Transverse colon (tissue), 4 donors: ENCODE measurements around the gene TPGS1. TPM values are rescaled to one million over a fixed set of nuclear protein-coding genes. Genes with fewer than 3 reads are reported as not detected.

Source experiments
- DNase-seq: peaks from one replicate; pipeline ENCODE4 v3.0.0-alpha.2; 2019
- H3K27ac ChIP-seq, 4 donors: fragments of 200-600 bp; sonication (generic); 2 replicates each; pipeline ENCODE4 v1.5.1; 2016 to 2018; ENCODE audit warnings: inconsistent platforms in 4 of 4
- H3K27me3 ChIP-seq: fragments of 200-600 bp; sonication (generic); 2 replicates; pipeline ENCODE4 v1.5.1; 2017; ENCODE audit warnings: inconsistent platforms
- H3K36me3 ChIP-seq, 4 donors: fragments of 200-600 bp; sonication (generic); 2 replicates each; pipeline ENCODE4 v1.5.1; 2017 to 2019; ENCODE audit warnings: inconsistent platforms in 4 of 4
- H3K4me1 ChIP-seq, 4 donors: fragments of 200-600 bp; sonication (generic); 2 replicates each; pipeline ENCODE4 v1.5.1; 2017 to 2020; ENCODE audit warnings: inconsistent platforms in 4 of 4
- H3K4me3 ChIP-seq, 4 donors: fragments of 200-600 bp; sonication (generic); 1 replicate in 1 of 4; 2 replicates in 3 of 4; pipeline versions ENCODE4 v1.5.1 to v1.6.1; 2017 to 2019; ENCODE audit warnings: inconsistent platforms in 4 of 4
- H3K9me3 ChIP-seq, 2 donors: fragments of 200-600 bp; sonication (generic); 2 replicates each; pipeline ENCODE4 v1.5.1; 2017 to 2019; ENCODE audit warnings: inconsistent platforms in 2 of 2
- CTCF ChIP-seq, 5 experiments: fragments of 200-600 bp in 3 of 5; fragments of 450-650 bp in 2 of 5; sonication (generic) in 3 of 5; IDR thresholded peaks; 1 replicate in 2 of 5; 2 replicates in 3 of 5; pipeline ENCODE4 v1.5.1; 2016 to 2017; ENCODE audit warnings: antibody characterized with exemption in 5 of 5, inconsistent platforms in 3 of 5, mild to moderate bottlenecking in 2 of 5, moderate library complexity in 1 of 5
- EP300 ChIP-seq: sonication (generic); formaldehyde crosslinking; IDR thresholded peaks from one replicate; pipeline ENCODE4 v1.6.1; 2017; ENCODE audit warnings: antibody characterized with exemption, low read depth
- POLR2A ChIP-seq: fragments of 450-650 bp; IDR thresholded peaks from one replicate; pipeline ENCODE4 v1.6.1; 2016; ENCODE audit warnings: antibody characterized with exemption, mild to moderate bottlenecking, moderate library complexity
- POLR2AphosphoS5 ChIP-seq, 3 donors: sonication (generic); formaldehyde crosslinking; IDR thresholded peaks; one replicate each; pipeline ENCODE4 v1.6.1; 2016; ENCODE audit warnings: antibody characterized with exemption in 3 of 3
- WGBS, 2 donors: methylation state at CpG; one replicate each; pipeline ENCODE4 v1.1.5; 2018; ENCODE audit warnings: low coverage in 1 of 2; 5-methylcytosine and 5-hydroxymethylcytosine counted together
- in situ Hi-C, 4 donors: fragments of 200-750 bp; cut with MboI; loops; one replicate each; pipeline versions ENCODE4 v1.15.0 to v1.15.1; 2017; ENCODE audit warnings: low sequenced_read_pairs in 3 of 4, low pct_ligation_motif_present in 1 of 4, low pct_unique_long_range_greater_than_20kb in 1 of 4
- intact Hi-C: fragments of 100-400 bp; cut with DNase I; formaldehyde crosslinking; loops from one replicate; pipeline ENCODE4 v1.15.1; 2023; ENCODE audit warnings: low total_unique reads
- total RNA-seq, 4 donors: library from RNA; depleted of rRNA; stranded (reverse); fragments of >200 nt; gene quantifications; one replicate each; pipeline ENCODE4 v1.1.0, GENCODE V29; 2016

Gene TPGS1
- total RNA-seq, 4 donors from 2014 or later: 18.0 to 103 (median 43.8) TPM

GRCh38 chr19:464208-464545 lies 43.1 kb upstream of the TPGS1 start:
- WGBS, 2 donors: 90% methylated on average over 9 of the region's 9 CpGs; no CpG with 5 or more reads in 1 of the 2 donors
- no peak for TF ChIP-seq CTCF (IDR thresholded peaks at IDR 0.05)
- no peak for TF ChIP-seq POLR2AphosphoS5 (IDR thresholded peaks at IDR 0.05)
- TF ChIP-seq POLR2A: no peak
- no peak for TF ChIP-seq EP300

DNA sequence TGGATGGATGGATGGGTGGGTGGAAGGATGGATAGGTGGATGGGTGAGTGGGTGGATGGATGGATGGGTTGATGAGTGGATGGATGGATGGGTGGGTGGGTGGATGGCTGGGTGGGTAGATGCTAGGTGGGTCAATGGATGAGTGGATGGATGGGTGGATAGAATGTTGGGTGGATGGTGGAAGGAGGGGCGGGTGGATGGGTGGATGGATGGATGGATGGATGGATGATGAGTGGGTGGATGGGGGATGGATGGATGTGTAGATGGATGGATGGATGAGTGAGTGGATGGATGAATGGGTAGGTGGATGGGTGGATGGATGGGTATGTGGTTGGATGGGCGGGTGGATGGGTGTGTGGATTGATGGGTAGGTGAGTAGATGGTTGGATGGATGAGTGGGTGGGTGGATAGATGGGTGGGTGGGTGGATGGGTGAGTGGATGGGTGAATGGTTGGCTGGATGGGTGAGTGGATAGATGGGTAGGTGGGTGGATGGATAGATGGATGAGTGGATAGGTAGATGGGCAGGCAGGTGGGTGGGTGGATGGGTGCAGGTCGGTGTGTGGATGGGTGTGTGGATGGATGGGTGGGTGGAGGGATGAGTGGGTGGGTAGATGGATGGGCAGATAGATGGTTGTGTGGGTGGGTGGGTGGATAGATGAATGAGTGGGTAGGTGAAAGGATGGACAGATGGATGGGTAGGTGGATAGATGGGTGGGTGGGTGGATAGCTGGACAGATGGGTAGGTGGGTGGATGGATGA lies 42.1 kb upstream of the TPGS1 start:
- TF ChIP-seq CTCF (IDR thresholded peaks at IDR 0.05) (no peak), EP300 (no peak), POLR2AphosphoS5 (IDR thresholded peaks at IDR 0.05) (no peak), POLR2A (no peak)
- Histone ChIP-seq H3K27ac (no peak overlapping the region), H3K27me3 (peaks cover 20% of the 10 kb centered on the region), H3K36me3 (no peaks in the 10 kb centered on the region), H3K9me3 (no peaks in the 10 kb centered on the region), H3K4me3 (no peak overlapping the region), H3K4me1 (peaks cover 0 to 14% (median 13%) of the 10 kb centered on the region in 4 donors)
- in situ Hi-C loops: no loop called here
- intact Hi-C loops: no loop called here
- 92 to 100% methylated on average over 3 of the region's 3 CpGs for WGBS, 2 donors
- DNase-seq: no peak

More at GRCh38 chr19:464208-464545, 43.1 kb upstream of the TPGS1 start:
- Histone ChIP-seq H3K4me1 (peaks cover 5 to 23% (median 18%) of the 10 kb centered on the region in 4 donors), H3K27ac (no peak overlapping the region), H3K36me3 (no peaks in the 10 kb centered on the region), H3K4me3 (no peak overlapping the region), H3K27me3 (peaks cover 25% of the 10 kb centered on the region), H3K9me3 (no peaks in the 10 kb centered on the region)
- in situ Hi-C loops (no loop called here), intact Hi-C loops (no loop called here)
- no peak for DNase-seq

GRCh38 chr19:467554-467953 lies 39.7 kb upstream of the TPGS1 start:
- TF ChIP-seq POLR2A (no peak), EP300 (no peak), POLR2AphosphoS5 (IDR thresholded peaks at IDR 0.05) (no peak), CTCF (IDR thresholded peaks at IDR 0.05) (no peak)
- in situ Hi-C loops: no loop called here
- intact Hi-C loops: no loop called here

DNA sequence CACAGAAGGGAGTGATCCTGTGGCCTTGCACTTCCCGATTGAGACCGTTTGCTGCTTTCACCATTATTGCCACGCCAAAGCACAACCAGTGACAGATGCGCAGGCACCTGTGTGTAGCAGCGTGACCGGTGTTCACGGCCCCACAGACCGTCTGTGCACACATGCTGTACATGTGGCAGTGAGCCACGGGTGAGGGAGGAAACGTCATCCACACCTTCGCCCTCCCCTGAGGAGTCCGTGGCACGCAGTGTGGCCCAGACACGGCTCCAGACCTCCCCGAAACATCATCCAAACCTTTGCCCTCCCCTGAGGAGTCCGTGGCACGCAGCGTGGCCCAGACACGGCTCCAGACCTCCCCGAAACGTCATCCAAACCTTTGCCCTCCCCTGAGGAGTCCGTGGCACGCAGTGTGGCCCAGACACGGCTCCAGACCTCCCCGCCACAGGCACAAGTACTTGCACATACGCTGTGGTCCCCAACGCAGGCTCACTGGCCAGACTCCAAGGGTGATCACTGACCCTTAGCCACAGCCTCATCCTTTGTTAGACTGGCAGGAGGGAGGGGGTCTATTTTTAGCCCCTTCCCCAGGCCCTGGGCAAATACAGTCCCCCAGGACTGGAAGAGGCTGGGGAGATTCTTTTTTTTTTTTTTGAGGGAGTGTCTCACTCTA lies 38.6 kb upstream of the TPGS1 start:
- Histone ChIP-seq H3K9me3 (no peaks in the 10 kb centered on the region), H3K4me1 (no peaks in the 10 kb centered on the region), H3K27me3 (no peaks in the 10 kb centered on the region), H3K36me3 (no peaks in the 10 kb centered on the region), H3K27ac (no peak overlapping the region), H3K4me3 (no peak overlapping the region)
- no peak for TF ChIP-seq POLR2AphosphoS5 (IDR thresholded peaks at IDR 0.05)
- no peak for TF ChIP-seq POLR2A
- 55% methylated on average over 27 of the region's 27 CpGs; no CpG with 5 or more reads in 1 of the 2 donors for WGBS, 2 donors
- no peak for DNase-seq
- intact Hi-C loops (no loop called here), in situ Hi-C loops (no loop called here)

More at GRCh38 chr19:467554-467953, 39.7 kb upstream of the TPGS1 start:
- WGBS, 2 donors: 80% methylated on average over 11 of the region's 11 CpGs; no CpG with 5 or more reads in 1 of the 2 donors
- Histone ChIP-seq H3K36me3 (no peaks in the 10 kb centered on the region), H3K9me3 (no peaks in the 10 kb centered on the region), H3K27ac (no peak overlapping the region), H3K27me3 (peaks cover 2% of the 10 kb centered on the region), H3K4me3 (no peak overlapping the region), H3K4me1 (no peaks in the 10 kb centered on the region)
- DNase-seq: no peak
